ENCODE results near the gene PRLR. TPM values are rescaled to one million over a fixed set of nuclear protein-coding genes. Genes with fewer than 3 reads are reported as not detected.

The PRLR gene
- total RNA-seq, 2 donors from 2014 or later: 6.2 to 7.9 TPM

DNA sequence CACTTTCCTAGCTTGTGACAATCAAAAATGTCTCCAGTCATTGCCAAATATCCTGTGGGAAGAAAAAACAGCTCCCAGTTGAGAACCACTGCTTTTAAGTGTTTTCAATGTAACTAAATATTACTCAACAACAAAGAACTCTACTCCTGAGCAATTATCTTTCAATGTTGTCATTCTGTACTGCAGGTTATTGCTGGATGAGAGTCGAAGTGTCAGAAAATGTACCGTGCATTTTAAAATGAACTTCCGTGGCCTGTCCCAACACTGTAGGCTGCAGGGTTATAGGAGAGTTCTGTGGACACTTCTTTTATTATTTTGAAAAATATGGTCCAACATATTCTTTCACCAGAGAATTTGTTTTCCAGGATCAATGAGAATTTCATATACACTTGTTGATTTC lies 147.8 kb downstream of the PRLR start:
- TF ChIP-seq, protein P1, sequence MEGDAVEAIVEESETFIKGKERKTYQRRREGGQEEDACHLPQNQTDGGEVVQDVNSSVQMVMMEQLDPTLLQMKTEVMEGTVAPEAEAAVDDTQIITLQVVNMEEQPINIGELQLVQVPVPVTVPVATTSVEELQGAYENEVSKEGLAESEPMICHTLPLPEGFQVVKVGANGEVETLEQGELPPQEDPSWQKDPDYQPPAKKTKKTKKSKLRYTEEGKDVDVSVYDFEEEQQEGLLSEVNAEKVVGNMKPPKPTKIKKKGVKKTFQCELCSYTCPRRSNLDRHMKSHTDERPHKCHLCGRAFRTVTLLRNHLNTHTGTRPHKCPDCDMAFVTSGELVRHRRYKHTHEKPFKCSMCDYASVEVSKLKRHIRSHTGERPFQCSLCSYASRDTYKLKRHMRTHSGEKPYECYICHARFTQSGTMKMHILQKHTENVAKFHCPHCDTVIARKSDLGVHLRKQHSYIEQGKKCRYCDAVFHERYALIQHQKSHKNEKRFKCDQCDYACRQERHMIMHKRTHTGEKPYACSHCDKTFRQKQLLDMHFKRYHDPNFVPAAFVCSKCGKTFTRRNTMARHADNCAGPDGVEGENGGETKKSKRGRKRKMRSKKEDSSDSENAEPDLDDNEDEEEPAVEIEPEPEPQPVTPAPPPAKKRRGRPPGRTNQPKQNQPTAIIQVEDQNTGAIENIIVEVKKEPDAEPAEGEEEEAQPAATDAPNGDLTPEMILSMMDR (IDR thresholded peaks at IDR 0.05): no peak
- Histone ChIP-seq H3K4me1 (no peaks in the 10 kb centered on the region), H3K27ac (no peak overlapping the region), H3K27me3 (no peaks in the 10 kb centered on the region), H3K36me3 (replicated peaks in 1 of 2; ENCODE audit: insufficient read depth in 1 of 2, low read depth in 2 of 2) (no peaks in the 10 kb centered on the region), H3K4me3 (no peak overlapping the region), H3K9me3 (no peaks in the 10 kb centered on the region)
- intact Hi-C loops (cut with DNase I): loop anchor here (10.0 kb wide), 1 partner anchor 112 kb away; no protein-coding TSS in a partner anchor
- 87 to 88% methylated on average over 3 of the region's 3 CpGs for WGBS, 2 donors
- no peak for ATAC-seq
- DNase-seq: no peak

GRCh38 chr5:35081134-35081533 lies 149.2 kb downstream of the PRLR start:
- 83 to 90% methylated on average over 6 of the region's 6 CpGs for WGBS, 2 donors
- Histone ChIP-seq H3K36me3 (replicated peaks in 1 of 2; ENCODE audit: insufficient read depth in 1 of 2, low read depth in 2 of 2) (no peaks in the 10 kb centered on the region), H3K9me3 (no peaks in the 10 kb centered on the region), H3K4me1 (no peaks in the 10 kb centered on the region), H3K27ac (no peak overlapping the region), H3K27me3 (no peaks in the 10 kb centered on the region), H3K4me3 (no peak overlapping the region)
- TF ChIP-seq, protein P1 (IDR thresholded peaks at IDR 0.05): no peak
- TF ChIP-seq POLR2A (IDR thresholded peaks at IDR 0.05): no peak
- ATAC-seq (no peak), DNase-seq (no peak)
- intact Hi-C loops (cut with DNase I): loop anchor here (10.0 kb wide), 1 partner anchor 114 kb away; no protein-coding TSS in a partner anchor

GRCh38 chr5:35073160-35073559 lies 157.1 kb downstream of the PRLR start:
- no peaks in the 10 kb centered on the region for H3K36me3 ChIP-seq (replicated peaks in 1 of 2; ENCODE audit: insufficient read depth in 1 of 2, low read depth in 2 of 2)
- H3K27me3 ChIP-seq: no peaks in the 10 kb centered on the region
- DNase-seq: no peak
- ATAC-seq: no peak
- no peak overlapping the region for H3K4me3 ChIP-seq
- 91 to 93% methylated on average over 4 of the region's 4 CpGs for WGBS, 2 donors
- intact Hi-C loops (cut with DNase I): no loop called here
- H3K9me3 ChIP-seq: no peaks in the 10 kb centered on the region
- TF ChIP-seq POLR2A (IDR thresholded peaks at IDR 0.05): no peak
- TF ChIP-seq, protein P1 (IDR thresholded peaks at IDR 0.05): no peak
- H3K4me1 ChIP-seq: no peaks in the 10 kb centered on the region
- H3K27ac ChIP-seq: no peak overlapping the region

DNA sequence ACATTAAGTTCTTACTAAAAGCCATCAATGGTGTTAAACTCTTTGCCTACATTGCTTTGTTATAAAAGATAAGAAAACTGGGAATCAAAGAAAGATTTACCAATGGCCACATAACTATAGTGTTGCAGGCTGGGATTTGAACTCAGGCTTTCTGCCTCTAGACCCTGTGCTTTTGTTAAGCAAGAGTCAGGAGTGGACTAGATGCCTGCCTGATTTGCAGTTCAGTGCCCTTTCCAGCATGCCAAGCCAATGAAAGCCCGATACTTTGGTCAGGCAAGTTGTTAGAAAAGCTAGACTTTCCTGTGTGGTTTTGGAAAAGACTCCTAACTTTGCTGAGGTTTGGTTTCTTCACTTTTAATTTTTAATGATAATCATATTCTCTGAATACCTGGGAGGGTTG lies 161.1 kb downstream of the PRLR start:
- no peak overlapping the region for H3K4me3 ChIP-seq
- ATAC-seq (no peak), DNase-seq (no peak)
- no peak overlapping the region for H3K27ac ChIP-seq
- 100% methylated on average over 1 of the region's 1 CpG for WGBS, 2 donors
- H3K9me3 ChIP-seq: no peaks in the 10 kb centered on the region
- no peaks in the 10 kb centered on the region for H3K27me3 ChIP-seq
- intact Hi-C loops (cut with DNase I): no loop called here
- H3K36me3 ChIP-seq (replicated peaks in 1 of 2; ENCODE audit: insufficient read depth in 1 of 2, low read depth in 2 of 2): no peaks in the 10 kb centered on the region
- TF ChIP-seq, protein P1 (IDR thresholded peaks at IDR 0.05): no peak
- TF ChIP-seq POLR2A (IDR thresholded peaks at IDR 0.05): no peak
- no peaks in the 10 kb centered on the region for H3K4me1 ChIP-seq

DNA sequence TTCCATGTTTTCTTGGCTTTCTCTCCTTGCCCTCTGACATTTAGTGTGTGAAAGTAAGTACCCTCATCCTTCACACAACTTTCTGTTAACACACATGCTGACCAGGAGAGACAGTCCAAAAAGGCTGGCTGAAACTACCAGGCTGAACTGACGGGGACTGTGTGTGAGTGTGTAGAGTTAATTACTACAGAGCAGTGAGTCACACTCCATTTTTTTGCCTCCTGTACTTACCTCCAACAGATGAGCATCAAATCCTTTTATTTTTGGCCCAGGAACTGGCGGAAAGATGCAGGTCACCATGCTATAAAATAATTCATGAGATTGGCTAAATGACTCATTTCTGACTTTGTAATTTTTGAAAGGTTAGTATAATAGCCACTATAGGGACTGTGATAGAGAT lies 162.3 kb downstream of the PRLR start:
- peaks cover 5% of the 10 kb centered on the region for H3K4me1 ChIP-seq
- H3K27me3 ChIP-seq: no peaks in the 10 kb centered on the region
- no peak for DNase-seq
- intact Hi-C loops (cut with DNase I): no loop called here
- no peak overlapping the region for H3K4me3 ChIP-seq
- TF ChIP-seq POLR2A (IDR thresholded peaks at IDR 0.05): no peak
- TF ChIP-seq, protein P1 (IDR thresholded peaks at IDR 0.05): no peak
- no peak overlapping the region for H3K27ac ChIP-seq
- WGBS, 2 donors: 92 to 96% methylated on average over 2 of the region's 2 CpGs
- ATAC-seq: no peak
- H3K9me3 ChIP-seq: no peaks in the 10 kb centered on the region
- H3K36me3 ChIP-seq (replicated peaks in 1 of 2; ENCODE audit: insufficient read depth in 1 of 2, low read depth in 2 of 2): no peaks in the 10 kb centered on the region

Measured in body of pancreas (tissue), 4 donors.